KMS-11 (cell line): ENCODE results near the gene JOSD2.

ENCODE experiments used
- H2AFZ ChIP-seq: fragments of 200-600 bp; sonication (generic); 2 replicates; pipeline ENCODE4 v1.6.1; 2016; ENCODE audit warnings: antibody characterized with exemption, mixed run types, low read depth
- H3K27ac ChIP-seq: fragments of 200-600 bp; sonication (generic); 2 replicates; pipeline ENCODE4 v1.6.1; 2016; ENCODE audit warnings: mild to moderate bottlenecking, mixed run types
- H3K27me3 ChIP-seq: fragments of 200-600 bp; sonication (generic); 2 replicates; pipeline ENCODE4 v1.6.1; 2017; ENCODE audit warnings: mild to moderate bottlenecking, low read depth, mixed run types, moderate library complexity; ENCODE audit not compliant: insufficient read depth
- H3K36me3 ChIP-seq: fragments of 200-600 bp; sonication (generic); 2 replicates; pipeline ENCODE4 v1.6.1; 2017; ENCODE audit warnings: mild to moderate bottlenecking, mixed run types; ENCODE audit not compliant: insufficient read depth
- H3K4me1 ChIP-seq: fragments of 200-600 bp; sonication (generic); 2 replicates; pipeline ENCODE4 v1.6.1; 2016; ENCODE audit warnings: mild to moderate bottlenecking, low read depth, mixed run types; ENCODE audit not compliant: poor library complexity, severe bottlenecking
- H3K4me2 ChIP-seq: fragments of 200-600 bp; sonication (generic); 2 replicates; pipeline ENCODE4 v1.7.0; 2016; ENCODE audit warnings: mild to moderate bottlenecking, mixed run types
- H3K4me3 ChIP-seq: fragments of 200-600 bp; sonication (generic); IDR thresholded peaks from 2 replicates; pipeline ENCODE4 v1.6.1; 2017; ENCODE audit warnings: low read depth, low read length, mixed read lengths; ENCODE audit not compliant: insufficient read depth
- H3K79me2 ChIP-seq: fragments of 200-600 bp; sonication (generic); 2 replicates; pipeline ENCODE4 v1.6.1; 2016; ENCODE audit warnings: low read depth, mixed run types; ENCODE audit not compliant: insufficient read depth
- H3K9ac ChIP-seq: fragments of 200-600 bp; sonication (generic); 2 replicates; pipeline ENCODE4 v1.6.1; 2016; ENCODE audit warnings: mild to moderate bottlenecking, mixed run types
- H4K20me1 ChIP-seq: fragments of 200-600 bp; sonication (generic); 2 replicates; pipeline ENCODE4 v1.6.1; 2016; ENCODE audit warnings: mild to moderate bottlenecking, mixed run types; ENCODE audit not compliant: insufficient read depth
- TF ChIP-seq, protein P1 (sequence below): fragments of 200-600 bp; sonication (generic); conservative IDR thresholded peaks from 2 replicates; pipeline ENCODE4 v1.6.1; 2017; ENCODE audit warnings: low read depth, mild to moderate bottlenecking, antibody characterized with exemption, low read length, moderate library complexity, mixed read lengths

The JOSD2 gene

GRCh38 chr19:50488389-50489194 lies 22.4 kb downstream of the JOSD2 start:
- Histone ChIP-seq H3K4me3 (no peak overlapping the region), H3K36me3 (no peaks in the 10 kb centered on the region), H3K9ac (no peak overlapping the region), H4K20me1 (no peaks in the 10 kb centered on the region), H3K27ac (no peak overlapping the region), H3K79me2 (no peaks in the 10 kb centered on the region), H3K4me2 (no peak overlapping the region), H3K4me1 (no peaks in the 10 kb centered on the region), H3K27me3 (no peaks in the 10 kb centered on the region), H2AFZ (no peak overlapping the region)
- TF ChIP-seq, protein P1, sequence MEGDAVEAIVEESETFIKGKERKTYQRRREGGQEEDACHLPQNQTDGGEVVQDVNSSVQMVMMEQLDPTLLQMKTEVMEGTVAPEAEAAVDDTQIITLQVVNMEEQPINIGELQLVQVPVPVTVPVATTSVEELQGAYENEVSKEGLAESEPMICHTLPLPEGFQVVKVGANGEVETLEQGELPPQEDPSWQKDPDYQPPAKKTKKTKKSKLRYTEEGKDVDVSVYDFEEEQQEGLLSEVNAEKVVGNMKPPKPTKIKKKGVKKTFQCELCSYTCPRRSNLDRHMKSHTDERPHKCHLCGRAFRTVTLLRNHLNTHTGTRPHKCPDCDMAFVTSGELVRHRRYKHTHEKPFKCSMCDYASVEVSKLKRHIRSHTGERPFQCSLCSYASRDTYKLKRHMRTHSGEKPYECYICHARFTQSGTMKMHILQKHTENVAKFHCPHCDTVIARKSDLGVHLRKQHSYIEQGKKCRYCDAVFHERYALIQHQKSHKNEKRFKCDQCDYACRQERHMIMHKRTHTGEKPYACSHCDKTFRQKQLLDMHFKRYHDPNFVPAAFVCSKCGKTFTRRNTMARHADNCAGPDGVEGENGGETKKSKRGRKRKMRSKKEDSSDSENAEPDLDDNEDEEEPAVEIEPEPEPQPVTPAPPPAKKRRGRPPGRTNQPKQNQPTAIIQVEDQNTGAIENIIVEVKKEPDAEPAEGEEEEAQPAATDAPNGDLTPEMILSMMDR, result no peak

DNA sequence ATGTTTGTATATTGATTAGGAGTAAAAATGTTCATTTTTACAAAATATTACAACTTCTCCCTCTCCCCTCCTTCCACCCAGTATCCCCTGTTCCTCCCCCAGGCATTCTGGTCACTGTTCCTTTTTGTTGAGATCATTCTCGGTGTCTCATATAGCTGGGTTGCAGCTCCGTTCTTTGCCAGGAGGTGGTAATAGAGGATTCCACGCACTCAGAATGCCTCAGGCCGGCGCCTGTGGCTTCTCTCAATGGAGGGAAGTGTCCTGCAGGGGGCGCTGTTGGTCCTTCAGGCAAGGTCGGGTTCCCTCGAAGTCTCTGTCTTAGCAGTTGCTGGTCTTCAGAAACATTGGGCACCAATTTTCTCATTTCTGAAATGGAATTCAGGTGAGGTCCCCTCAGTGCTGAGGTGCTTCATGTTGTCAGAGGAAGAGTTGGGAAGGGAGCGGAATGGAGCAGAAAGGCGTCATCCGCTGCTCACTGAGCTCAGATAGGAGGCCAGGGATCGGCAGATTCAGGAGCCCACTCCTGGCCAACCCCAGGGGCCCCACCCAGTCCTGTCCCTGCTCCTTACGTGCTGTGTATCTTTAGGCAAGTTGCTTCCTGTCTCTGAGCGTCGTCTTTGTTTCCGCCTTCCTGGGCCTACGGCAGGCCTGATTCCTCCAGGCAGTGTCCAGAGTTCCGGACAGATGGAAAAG lies 24.0 kb downstream of the JOSD2 start:
- Histone ChIP-seq H3K79me2 (no peaks in the 10 kb centered on the region), H3K27ac (no peak overlapping the region), H3K4me1 (no peaks in the 10 kb centered on the region), H3K4me2 (no peak overlapping the region), H2AFZ (no peak overlapping the region), H4K20me1 (no peaks in the 10 kb centered on the region), H3K27me3 (no peaks in the 10 kb centered on the region), H3K36me3 (no peaks in the 10 kb centered on the region), H3K4me3 (no peak overlapping the region), H3K9ac (no peak overlapping the region)
- TF ChIP-seq, protein P1, result peak; percentile 63

- H3K36me3 ChIP-seq, result no peaks in the 10 kb centered on the region
- H3K4me3 ChIP-seq, result no peak overlapping the region
- no peak overlapping the region for H3K27ac ChIP-seq
- TF ChIP-seq, protein P1, result no peak
- no peaks in the 10 kb centered on the region for H3K4me1 ChIP-seq
- H3K9ac ChIP-seq, result no peak overlapping the region
- no peaks in the 10 kb centered on the region for H3K79me2 ChIP-seq
- H2AFZ ChIP-seq, result no peak overlapping the region
- no peaks in the 10 kb centered on the region for H3K27me3 ChIP-seq
- no peaks in the 10 kb centered on the region for H4K20me1 ChIP-seq
- no peak overlapping the region for H3K4me2 ChIP-seq
Measured at GRCh38 chr19:50485284-50485955, 25.6 kb downstream of the JOSD2 start.

DNA sequence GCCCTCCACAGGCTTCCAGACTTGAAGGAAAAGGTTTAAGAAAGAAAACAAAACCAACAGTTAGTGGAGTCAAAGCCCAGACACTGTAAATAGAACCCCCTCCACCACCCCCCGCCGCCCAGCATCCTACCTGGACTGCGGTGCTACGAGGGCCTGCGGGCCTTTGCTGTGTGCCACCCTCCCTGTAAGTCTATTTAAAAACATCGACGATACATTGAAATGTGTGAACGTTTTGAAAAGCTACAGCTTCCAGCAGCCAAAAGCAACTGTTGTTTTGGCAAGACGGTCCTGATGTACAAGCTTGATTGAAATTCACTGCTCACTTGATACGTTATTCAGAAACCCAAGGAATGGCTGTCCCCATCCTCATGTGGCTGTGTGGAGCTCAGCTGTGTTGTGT lies 28.1 kb downstream of the JOSD2 start:
- no peaks in the 10 kb centered on the region for H4K20me1 ChIP-seq
- H3K4me3 ChIP-seq, result no peak overlapping the region
- H3K4me1 ChIP-seq, result no peaks in the 10 kb centered on the region
- no peaks in the 10 kb centered on the region for H3K27me3 ChIP-seq
- H3K79me2 ChIP-seq, result peaks cover 7% of the 10 kb centered on the region; the same call in 1 of the 2 replicates
- no peak overlapping the region for H3K4me2 ChIP-seq
- TF ChIP-seq, protein P1, result no peak
- no peak overlapping the region for H2AFZ ChIP-seq
- H3K9ac ChIP-seq, result no peak overlapping the region
- H3K27ac ChIP-seq, result no peak overlapping the region
- H3K36me3 ChIP-seq, result no peaks in the 10 kb centered on the region
